GM18519 (cell line): ENCODE data around the gene FLRT2.

Experiments used
- ATAC-seq: cut with Tn5 transposase; IDR thresholded peaks from one replicate; pipeline ENCODE4 v1.9.1; 2021; ENCODE audit warnings: mild to moderate bottlenecking, moderate library complexity; ENCODE audit not compliant: unreplicated experiment, low FRiP score

Gene FLRT2

GRCh38 chr14:85562630-85563029, 32.7 kb downstream of the FLRT2 start:
- ATAC-seq: no peak

GRCh38 chr14:85564841-85565527, 35.0 kb downstream of the FLRT2 start:
- ATAC-seq: no peak

GRCh38 chr14:85565862-85566296, 35.9 kb downstream of the FLRT2 start:
- no peak for ATAC-seq

- no peak for ATAC-seq
These were observed 36.7 kb downstream of the FLRT2 start for GRCh38 chr14:85566603-85567002.

- ATAC-seq: no peak
These were observed 42.1 kb downstream of the FLRT2 start for GRCh38 chr14:85572011-85572410.

DNA sequence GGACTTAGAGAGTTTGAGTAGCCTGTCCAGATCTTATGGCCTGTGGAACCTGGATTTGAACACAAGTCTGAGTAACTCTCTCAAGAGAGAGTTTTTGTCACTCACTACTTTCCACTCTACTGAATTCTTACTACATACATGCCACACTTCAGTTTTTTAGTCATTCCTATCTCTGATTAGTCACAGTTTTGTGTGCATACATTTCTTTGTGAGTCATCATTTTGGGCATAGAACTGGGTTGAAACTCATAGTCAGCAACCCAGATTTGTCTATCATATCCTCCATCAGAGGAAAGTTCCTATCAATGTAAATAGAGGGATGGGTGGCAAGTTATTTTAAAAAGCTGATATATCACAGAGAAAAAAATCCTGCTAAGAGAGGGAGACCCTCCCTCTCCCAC, 42.9 kb downstream of the FLRT2 start:
- ATAC-seq: no peak

DNA sequence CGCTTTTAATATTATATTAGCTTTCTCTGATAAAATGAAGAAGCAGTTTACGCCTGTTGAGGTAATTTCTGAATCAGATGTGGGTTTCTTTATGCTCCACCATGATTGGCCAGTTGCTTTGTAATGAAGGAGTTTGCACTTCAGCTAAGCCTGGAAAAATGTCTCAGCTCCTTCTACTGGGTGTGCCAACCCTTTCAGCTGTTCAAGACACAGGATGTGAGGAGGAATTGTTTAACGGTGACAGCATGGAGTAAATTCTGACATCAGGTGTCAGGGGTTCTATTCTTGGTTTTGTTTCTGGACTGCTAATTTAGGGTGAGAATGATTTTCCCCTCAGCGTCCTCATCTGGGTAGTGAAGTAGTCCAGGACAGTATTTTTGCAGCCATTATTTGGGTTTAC, 43.5 kb downstream of the FLRT2 start:
- no peak for ATAC-seq

- no peak for ATAC-seq
These were observed 45.1 kb downstream of the FLRT2 start for GRCh38 chr14:85574853-85575616.

DNA sequence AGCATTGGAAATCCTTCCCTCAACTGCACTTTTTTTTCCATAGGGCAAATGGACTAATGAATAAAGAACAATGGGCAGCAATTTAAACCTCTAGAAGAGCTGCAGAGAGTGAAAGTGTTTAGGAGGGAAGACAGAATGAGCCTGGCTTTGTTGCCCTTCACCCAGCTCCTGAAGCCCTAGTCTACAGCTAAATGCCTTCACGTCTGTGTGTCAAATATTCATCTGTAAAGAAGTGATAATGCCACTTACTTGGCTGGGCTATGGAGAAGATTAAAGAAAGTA, 45.6 kb downstream of the FLRT2 start:
- ATAC-seq: no peak

- ATAC-seq: no peak
These were observed 46.3 kb downstream of the FLRT2 start for GRCh38 chr14:85576218-85576617.

DNA sequence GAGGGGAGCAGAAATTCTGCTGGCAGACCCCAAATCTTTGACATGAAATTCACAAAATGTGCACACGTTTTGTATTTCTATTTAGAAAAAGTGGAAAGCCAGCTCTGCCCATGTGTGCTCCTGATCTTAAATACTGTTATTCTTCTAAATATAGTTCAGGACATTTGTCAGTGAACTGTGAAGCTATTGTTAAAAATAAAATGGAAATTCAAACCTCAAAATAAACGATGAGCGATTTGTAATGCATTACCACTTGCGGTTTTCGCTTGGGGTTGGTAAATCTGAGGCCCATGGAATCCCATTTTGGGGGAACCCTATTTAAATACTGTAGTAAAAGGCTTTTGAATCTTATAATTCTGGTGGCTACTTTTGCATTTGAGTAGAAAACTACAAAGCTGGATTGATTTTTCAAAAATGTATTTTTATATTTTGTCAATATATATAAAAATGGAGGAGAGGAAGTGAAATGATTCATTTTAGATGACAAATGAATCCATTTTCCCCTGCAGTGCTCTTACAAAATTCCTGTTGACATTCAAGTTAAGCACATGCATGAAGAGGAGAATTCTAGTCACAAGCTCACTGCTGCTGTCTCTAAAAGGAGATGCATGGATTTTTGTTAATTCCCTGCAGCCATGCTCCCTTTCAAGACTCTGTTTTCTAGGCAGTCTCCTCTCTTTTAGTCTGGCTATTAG, 47.1 kb downstream of the FLRT2 start:
- no peak for ATAC-seq

GRCh38 chr14:85577543-85578114, 47.7 kb downstream of the FLRT2 start:
- no peak for ATAC-seq

DNA sequence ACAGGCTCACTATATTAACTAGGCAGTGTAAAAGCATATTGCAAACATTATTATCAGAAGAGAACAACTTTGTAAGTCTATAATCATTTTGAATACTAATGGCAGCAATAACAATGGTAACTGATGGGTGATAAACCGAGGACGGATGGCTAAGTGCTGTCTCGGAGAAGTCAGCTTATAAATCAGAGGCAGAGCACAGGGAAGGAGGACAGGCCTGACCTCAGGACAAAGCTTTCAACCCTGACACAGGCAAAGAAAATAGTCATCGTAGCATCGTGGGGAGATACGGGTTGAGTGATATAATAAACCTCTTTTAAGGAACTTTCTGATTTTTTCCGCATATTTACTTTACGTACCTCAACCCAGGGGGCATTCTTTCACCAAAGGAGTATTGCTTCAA, 48.4 kb downstream of the FLRT2 start:
- no peak for ATAC-seq

GRCh38 chr14:85578930-85579329, 49.0 kb downstream of the FLRT2 start:
- ATAC-seq: no peak

DNA sequence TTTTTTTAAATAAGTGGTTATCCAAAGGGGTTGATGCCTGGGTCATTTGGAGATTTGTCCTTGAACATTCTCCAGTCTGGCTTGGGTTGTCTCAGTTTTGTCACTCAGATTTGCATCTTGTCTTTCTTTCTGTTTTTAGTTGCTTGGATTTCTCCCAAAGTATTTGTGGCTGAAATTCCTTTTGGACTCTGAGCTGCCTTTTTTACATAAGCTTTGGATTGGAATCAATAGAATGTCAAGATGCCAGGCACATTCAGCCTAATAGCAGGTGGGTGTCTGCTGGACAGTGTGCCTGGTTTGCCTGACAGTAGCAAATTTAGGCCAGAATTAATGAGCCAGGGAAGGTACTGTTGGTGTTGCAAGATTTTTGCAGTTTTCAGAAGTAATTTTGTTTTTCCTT, 50.0 kb downstream of the FLRT2 start:
- ATAC-seq: no peak

DNA sequence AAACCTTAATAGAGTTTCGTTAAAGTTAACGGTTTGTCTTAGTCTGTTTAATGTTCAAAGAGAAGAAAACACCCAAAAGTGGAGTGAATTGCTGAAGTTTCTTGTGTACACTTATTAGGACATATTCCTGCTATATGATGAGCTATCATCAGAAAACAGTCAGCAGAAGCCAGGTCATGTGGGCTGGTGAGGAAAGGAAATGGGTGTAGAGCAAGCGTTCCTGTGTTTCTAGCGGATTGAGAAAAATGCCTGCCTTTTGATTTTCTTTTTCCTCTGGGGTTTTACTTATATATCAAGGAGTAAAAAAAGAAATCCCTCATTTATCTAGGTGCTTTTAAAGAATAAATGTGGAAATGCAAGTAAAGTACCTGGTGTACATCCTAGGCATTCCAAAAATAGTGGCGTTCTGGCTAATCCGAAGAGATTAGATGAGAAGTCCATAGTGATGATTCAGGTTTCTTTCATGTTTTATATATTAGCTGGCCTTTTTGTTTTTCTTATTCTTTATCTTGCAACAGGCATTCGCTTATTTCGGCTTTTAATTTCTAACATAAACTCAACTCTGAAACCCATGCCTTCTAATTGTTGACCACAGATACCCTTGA, 50.7 kb downstream of the FLRT2 start:
- ATAC-seq: no peak

GRCh38 chr14:85581691-85582090, 51.7 kb downstream of the FLRT2 start:
- no peak for ATAC-seq

GRCh38 chr14:85583380-85583779, 53.4 kb downstream of the FLRT2 start:
- no peak for ATAC-seq

GRCh38 chr14:85584481-85584880, 54.5 kb downstream of the FLRT2 start:
- ATAC-seq: no peak

DNA sequence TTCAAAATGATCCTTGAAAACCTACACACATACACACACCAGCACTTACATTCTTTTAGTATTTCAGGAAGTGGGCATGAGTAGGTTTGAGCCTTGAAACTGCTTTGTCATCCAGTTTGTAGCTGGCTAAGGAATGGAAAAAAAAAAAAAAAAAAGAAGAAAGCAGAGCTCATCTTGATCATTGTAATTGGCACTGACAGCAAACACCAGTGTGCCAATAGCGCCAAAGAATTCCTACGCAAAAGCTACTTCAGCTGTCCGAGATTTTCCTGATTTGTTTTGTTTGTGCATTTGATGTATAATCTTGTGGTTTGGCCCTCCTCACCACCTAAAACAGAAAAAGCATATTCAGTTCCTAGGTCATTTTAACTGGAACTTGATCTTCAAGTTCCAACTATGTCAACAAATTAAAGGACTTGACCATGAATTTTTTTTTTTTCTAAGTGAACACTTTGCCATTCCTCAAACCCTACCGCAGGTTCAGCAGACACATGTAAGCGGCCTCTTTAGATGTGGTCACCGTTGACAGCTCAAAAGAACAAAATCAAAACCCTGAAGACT, 57.3 kb downstream of the FLRT2 start:
- no peak for ATAC-seq

- no peak for ATAC-seq
These were observed 60.8 kb downstream of the FLRT2 start for GRCh38 chr14:85590784-85591183.
